ENCODE measurements around the gene BACH2. TPM values are rescaled to one million over a fixed set of nuclear protein-coding genes. Genes with fewer than 3 reads are reported as not detected.
"Not testable (repeated sequence)": the region's sequence is repeated elsewhere in the genome, so short reads cannot be mapped to it uniquely, and the experiment has no call there.

The BACH2 gene
- total RNA-seq, 1 donor from 2014 or later = 1.2 TPM

GRCh38 chr6:89928604-89929003 is 368.0 kb downstream of the BACH2 start:
- no peak for DNase-seq (ENCODE audit: extremely low read depth, low read depth, low spot score)

- peak; percentile 76 for DNase-seq (ENCODE audit: extremely low read depth, low read depth, low spot score)
Observed at GRCh38 chr6:89927791-89928550, 368.7 kb downstream of the BACH2 start.

- no peak for DNase-seq (ENCODE audit: extremely low read depth, low read depth, low spot score)
Observed at GRCh38 chr6:89927264-89927663, 369.4 kb downstream of the BACH2 start.

DNA sequence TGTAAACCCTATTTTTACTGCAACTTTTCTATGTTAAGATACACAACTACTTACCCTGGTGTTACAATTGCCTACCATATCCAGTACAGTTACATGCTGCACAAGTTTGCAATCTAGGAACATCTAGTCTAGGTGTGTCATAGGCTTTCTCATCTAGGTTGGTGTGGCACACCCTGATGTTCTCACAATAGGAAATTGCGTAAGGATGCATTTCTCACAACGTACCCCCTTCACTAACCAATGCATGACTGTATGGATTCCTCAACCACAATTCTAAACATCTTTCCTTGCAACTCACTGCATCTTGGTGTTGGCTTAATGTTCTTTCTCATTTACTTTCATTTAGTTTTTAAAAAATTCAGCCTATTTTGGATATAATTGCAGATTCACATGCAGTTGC is 370.8 kb downstream of the BACH2 start:
- no peak for DNase-seq (ENCODE audit: extremely low read depth, low read depth, low spot score)

DNA sequence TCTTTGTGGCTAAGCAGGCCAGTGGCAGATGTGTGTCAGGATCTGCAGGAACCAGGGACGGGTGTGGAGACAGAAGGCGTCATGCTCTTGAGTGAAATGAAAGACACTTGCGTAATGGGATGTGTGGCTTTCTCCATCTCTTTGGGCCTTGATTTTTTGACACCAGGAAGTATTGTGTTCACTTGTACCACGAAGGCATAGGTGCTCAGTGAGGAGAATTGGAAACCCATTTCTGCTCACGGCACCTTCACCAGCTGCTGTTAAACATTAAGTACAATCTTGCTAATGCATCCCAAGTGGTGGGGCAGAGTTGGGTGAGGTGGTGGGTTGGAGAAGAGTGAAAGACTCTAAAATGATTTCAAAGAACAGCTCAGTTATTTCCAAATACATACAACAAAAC is 372.4 kb downstream of the BACH2 start:
- no peak for DNase-seq (ENCODE audit: extremely low read depth, low read depth, low spot score)

- DNase-seq (ENCODE audit: extremely low read depth, low read depth, low spot score) = no peak
Observed at GRCh38 chr6:89921691-89922090, 375.0 kb downstream of the BACH2 start.

GRCh38 chr6:89921197-89921596 is 375.4 kb downstream of the BACH2 start:
- no peak for DNase-seq (ENCODE audit: extremely low read depth, low read depth, low spot score)

- no peak for DNase-seq (ENCODE audit: extremely low read depth, low read depth, low spot score)
Observed at GRCh38 chr6:89917801-89918366, 378.8 kb downstream of the BACH2 start.

- DNase-seq (ENCODE audit: extremely low read depth, low read depth, low spot score) = no peak
Observed at GRCh38 chr6:89917216-89917615, 379.4 kb downstream of the BACH2 start.

DNA sequence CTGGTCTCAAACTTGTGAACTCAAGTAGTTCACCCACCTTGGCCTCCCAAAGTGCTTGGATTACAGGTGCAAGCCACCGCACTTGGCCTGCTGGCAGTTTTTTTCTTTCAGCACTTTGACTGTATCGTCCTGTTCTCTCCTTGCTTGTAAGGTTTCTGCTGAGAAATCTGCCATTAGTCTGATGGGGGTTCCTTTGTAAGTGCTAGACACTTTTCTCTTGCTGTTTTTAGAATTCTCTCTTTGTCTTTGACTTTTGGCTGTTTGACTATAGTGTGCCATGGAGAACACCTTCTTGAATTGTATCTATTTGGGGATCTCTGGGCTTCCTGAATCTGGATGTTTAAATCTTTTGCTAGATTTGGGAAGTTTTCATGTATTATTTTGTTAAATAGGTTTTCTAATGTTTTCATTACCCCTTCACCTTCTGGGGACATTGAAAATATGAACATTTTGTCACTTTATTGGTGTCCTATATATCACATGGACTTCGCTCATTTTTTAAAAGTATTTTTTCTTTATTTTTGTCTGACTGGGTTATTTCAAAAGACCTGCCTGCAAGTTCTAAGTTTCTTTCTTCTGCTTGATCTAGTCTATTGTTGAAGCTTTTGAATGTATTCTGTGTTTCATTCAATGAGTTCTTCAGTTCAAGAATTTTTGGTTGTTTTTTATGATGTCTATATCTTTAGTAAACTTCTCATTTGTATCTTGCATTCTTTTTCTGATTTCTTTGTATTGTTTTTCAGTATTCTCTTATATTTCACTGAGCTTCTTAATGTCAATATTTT is 380.3 kb downstream of the BACH2 start:
- no peak for DNase-seq (ENCODE audit: extremely low read depth, low read depth, low spot score)

- no peak for DNase-seq (ENCODE audit: extremely low read depth, low read depth, low spot score)
Observed at GRCh38 chr6:89910902-89911240, 385.8 kb downstream of the BACH2 start.

DNA sequence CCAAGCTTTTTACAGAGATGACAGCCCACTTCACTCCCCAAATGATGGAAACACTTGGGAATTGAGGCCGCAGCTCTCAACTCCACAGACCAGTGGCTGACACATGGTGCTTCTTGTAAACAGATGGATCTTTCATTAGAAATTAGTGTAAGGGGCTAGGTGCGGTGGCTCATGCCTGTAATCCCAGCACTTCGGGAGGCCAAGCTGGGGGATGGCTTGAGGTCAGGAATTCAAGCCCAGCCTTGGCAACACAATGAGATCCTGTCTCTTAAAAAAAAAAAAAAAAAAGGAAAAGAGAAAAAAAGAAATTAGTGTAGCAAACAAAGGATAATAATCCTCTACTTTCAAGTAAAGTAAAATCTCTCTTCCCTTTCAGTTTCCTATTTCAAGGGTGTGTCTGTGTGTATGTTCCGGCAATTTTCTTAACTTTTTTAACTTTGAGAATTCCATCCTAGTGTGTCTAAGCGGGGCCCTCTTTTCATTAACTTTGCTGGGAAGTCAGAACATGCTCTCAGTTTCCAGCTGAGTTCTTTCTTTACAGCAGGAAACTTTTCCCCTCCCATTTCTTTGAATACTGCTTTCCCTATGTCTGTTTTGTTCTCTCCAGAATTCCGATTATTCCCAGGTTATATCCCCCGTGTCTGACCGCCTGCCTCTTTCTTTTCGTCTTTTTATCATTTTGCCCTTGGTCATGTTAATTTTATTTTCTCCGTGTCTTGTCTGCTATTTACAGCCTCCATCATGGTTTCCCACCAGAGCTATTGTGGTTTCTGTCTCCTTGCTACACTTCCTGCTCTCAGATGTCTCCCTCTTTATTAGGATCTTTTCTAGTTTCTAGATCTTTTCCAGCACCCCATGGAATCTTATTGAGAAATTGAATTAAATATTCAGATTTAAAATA is 386.4 kb downstream of the BACH2 start:
- DNase-seq (ENCODE audit: extremely low read depth, low read depth, low spot score) = not testable (repeated sequence)

GRCh38 chr6:89895276-89895874 is 401.3 kb downstream of the BACH2 start:
- peak; percentile 37 for DNase-seq (ENCODE audit: extremely low read depth, low read depth, low spot score)

DNA sequence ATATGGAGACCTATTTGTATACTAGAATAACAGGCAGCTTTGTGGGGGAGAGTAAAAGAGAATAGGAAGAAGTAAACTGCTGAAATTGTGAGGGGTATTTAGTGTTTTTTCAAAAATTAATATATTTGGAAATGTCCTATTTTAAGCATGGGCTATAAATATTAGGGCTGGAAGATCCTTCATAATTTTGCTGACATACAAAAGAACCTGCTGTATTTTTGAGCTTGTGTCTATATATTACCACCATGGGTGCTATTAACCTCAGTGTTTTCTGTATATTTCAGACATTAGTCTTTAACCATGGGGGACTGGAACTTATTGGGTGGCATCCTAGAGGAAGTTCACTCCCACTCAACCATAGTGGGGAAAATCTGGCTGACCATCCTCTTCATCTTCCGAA is 402.5 kb downstream of the BACH2 start, which contains the start of gene GJA10:
GJA10 (plus strand) TSS at position 301 of the 400 bp plus-strand sequence; CDS start at position 301, 0 bp downstream.
- DNase-seq (ENCODE audit: extremely low read depth, low read depth, low spot score) = no peak

- not testable (repeated sequence) for DNase-seq (ENCODE audit: extremely low read depth, low read depth, low spot score)
Observed at GRCh38 chr6:89892577-89892976, 404.1 kb downstream of the BACH2 start.

DNA sequence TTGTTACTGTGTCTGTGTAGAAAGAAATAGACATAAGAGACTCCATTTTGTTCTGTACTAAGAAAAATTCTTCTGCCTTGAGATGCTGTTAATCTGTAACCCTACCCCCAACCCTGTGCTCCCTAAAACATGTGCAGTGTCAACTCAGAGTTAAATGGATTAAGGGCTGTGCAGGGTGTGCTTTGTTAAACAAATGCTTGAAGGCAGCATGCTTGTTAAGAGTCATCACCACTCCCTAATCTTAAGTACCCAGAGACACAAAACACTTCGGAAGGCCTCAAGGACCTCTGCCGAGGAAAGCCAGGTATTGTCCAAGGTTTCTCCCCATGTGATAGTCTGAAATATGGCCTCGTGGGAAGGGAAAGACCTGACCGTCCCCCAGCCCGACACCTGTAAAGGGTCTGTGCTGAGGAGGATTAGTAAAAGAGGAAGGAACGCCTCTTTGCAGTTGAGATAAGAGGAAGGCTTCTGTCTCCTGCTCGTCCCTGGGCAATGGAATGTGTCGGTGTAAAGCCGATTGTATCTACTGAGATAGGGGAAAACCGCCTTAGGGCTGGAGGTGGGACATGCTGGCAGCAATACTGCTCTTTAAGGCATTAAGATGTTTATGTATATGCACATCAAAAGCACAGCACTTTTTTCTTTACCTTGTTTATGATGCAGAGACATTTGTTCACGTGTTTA is 405.7 kb downstream of the BACH2 start:
- not testable (repeated sequence) for DNase-seq (ENCODE audit: extremely low read depth, low read depth, low spot score)

GRCh38 chr6:89888871-89889270 is 407.8 kb downstream of the BACH2 start:
- no peak for DNase-seq (ENCODE audit: extremely low read depth, low read depth, low spot score)

DNA sequence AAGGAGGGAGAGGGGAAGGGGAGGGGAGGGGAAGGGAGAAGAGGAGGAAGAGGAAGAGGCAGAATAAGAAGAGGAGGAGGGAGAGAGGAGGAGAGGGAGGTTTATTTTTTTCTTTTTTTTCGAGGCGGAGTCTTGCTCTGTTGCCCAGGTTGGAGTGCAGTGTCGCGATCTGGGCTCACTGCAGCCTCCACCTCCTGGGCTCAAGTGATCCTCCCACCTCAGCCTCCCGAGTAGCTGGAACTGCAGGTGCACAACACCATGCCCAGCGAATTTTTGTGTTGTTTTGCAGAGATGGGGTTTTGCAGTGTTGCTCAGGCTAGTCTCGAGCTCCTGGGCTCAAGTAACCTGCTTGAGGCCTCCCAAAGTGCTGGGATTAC is 408.5 kb downstream of the BACH2 start:
- DNase-seq (ENCODE audit: extremely low read depth, low read depth, low spot score) = no peak

DNA sequence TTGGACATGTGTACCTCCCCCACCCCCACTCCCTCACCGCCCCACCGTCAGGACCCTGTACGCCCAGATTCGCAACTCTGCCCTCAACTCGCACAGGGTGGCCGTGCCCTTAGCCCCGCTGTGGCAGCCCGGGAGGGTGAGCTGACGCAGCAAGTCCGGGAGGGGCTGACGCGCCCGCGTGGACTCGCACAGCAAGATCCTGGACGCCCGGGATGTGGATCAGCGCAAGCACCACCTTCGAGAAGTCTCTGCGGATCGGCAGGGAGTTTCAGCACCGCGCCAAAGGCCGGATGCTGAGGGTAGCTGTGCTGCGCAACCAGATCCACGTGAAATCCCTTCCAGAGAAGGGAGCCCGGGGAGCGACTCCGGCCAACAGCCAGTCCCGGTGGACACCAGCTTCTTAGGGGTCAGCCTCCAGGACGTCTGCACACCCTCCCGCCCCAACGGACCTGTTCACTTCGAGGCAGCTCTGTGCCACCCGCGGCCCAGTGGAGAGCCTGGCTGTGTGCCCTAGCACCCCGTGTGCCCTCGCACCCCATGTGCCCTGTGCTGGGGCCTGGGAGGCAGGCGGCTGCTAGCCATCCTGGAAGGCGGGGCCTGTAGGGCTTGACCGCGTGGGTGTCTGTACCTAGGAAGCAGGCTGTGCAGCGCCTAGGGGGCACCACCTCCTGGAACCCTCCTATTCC is 409.0 kb downstream of the BACH2 start:
- DNase-seq (ENCODE audit: extremely low read depth, low read depth, low spot score) = no peak
